AG04450 (cell line): ENCODE data around the gene TRIM25. TPM values are rescaled to one million over a fixed set of nuclear protein-coding genes. Genes with fewer than 3 reads are reported as not detected.

Source experiments
- CTCF ChIA-PET: fragments of 300-600, 350-600 bp; formaldehyde crosslinking; extraction: SDS; loops from one replicate; lab custom pipeline; 2022; ENCODE audit warnings: antibody characterized with exemption, inconsistent platforms; lab: Charles Lee
- POLR2A ChIA-PET: fragments of 350-600 bp; formaldehyde crosslinking; extraction: SDS; loops from one replicate; lab custom pipeline; 2021; ENCODE audit warnings: antibody characterized with exemption, inconsistent platforms; lab: Yijun Ruan, JAX
- DNase-seq: peaks from one replicate; pipeline ENCODE4 v3.0.0-alpha.2; 2011; ENCODE audit warnings: low read depth, low spot score
- H3K27ac ChIP-seq: one replicate; pipeline ENCODE4 v1.5.1; 2012; ENCODE audit warnings: low read depth, low read length, control low read depth
- H3K27me3 ChIP-seq: one replicate; pipeline ENCODE4 v1.6.0; 2012; ENCODE audit warnings: low read length; ENCODE audit not compliant: control insufficient read depth, insufficient read depth
- H3K4me3 ChIP-seq: 2 replicates; pipeline ENCODE4 v1.5.1; 2011; ENCODE audit warnings: mild to moderate bottlenecking, low read depth, low read length, control low read depth
- H3K9me3 ChIP-seq: 2 replicates; pipeline ENCODE4 v1.5.1; 2012; ENCODE audit warnings: low read length; ENCODE audit not compliant: control insufficient read depth, insufficient read depth
- CTCF ChIP-seq: IDR thresholded peaks from 2 replicates; pipeline ENCODE4 v1.5.1; 2011; ENCODE audit warnings: low read depth, low read length, control low read depth, inconsistent platforms
- polyA plus RNA-seq: library from polyadenylated mRNA; depleted of rRNA; stranded (reverse); fragments of >200 nt; gene quantifications from 2 replicates; pipeline ENCODE4 v1.2.3, GENCODE V29; 2011

The TRIM25 gene
- polyA plus RNA-seq, 1 experiment: 58.2 TPM

GRCh38 chr17:56948491-56948890 lies 34.6 kb upstream of the TRIM25 start:
- no peak for TF ChIP-seq CTCF
- DNase-seq: no peak
- CTCF ChIA-PET: interaction anchor here (1.0 to 1.5 kb wide), 2 partner anchors 9 to 129 kb away, joined by 4 to 5 read pairs; no protein-coding TSS in a partner anchor

GRCh38 chr17:56947741-56948140 lies 33.9 kb upstream of the TRIM25 start:
- Histone ChIP-seq H3K27ac (no peak overlapping the region), H3K27me3 (no peaks in the 10 kb centered on the region), H3K4me3 (no peak overlapping the region), H3K9me3 (no peaks in the 10 kb centered on the region)
- ChIA-PET CTCF (interaction anchor here (1.3 kb wide), 1 partner anchor 13 kb away, joined by 3 read pairs; the partner anchor contains the start of gene COIL), POLR2A (no interaction called here)
- no peak for DNase-seq
- TF ChIP-seq CTCF: no peak

More at GRCh38 chr17:56948491-56948890, 34.6 kb upstream of the TRIM25 start:
- Histone ChIP-seq H3K27ac (no peak overlapping the region), H3K4me3 (no peak overlapping the region), H3K9me3 (no peaks in the 10 kb centered on the region), H3K27me3 (no peaks in the 10 kb centered on the region)
- POLR2A ChIA-PET: no interaction called here

- ChIA-PET POLR2A (no interaction called here), CTCF (interaction anchor here (0.8 to 1.1 kb wide), 3 partner anchors 126 to 447 kb away, joined by 3 to 8 read pairs (median 3); partner anchors contain the start of gene NOG)
- TF ChIP-seq CTCF: no peak
- no peaks in the 10 kb centered on the region for H3K27me3 ChIP-seq
- no peaks in the 10 kb centered on the region for H3K9me3 ChIP-seq
- DNase-seq: no peak
- H3K4me3 ChIP-seq: no peak overlapping the region
- H3K27ac ChIP-seq: no peak overlapping the region
Observed at GRCh38 chr17:56945938-56946505, 32.2 kb upstream of the TRIM25 start.

GRCh38 chr17:56943505-56944125 lies 29.8 kb upstream of the TRIM25 start:
- no peak overlapping the region for H3K4me3 ChIP-seq
- TF ChIP-seq CTCF: no peak
- DNase-seq: no peak
- no peaks in the 10 kb centered on the region for H3K27me3 ChIP-seq
- H3K9me3 ChIP-seq: no peaks in the 10 kb centered on the region
- H3K27ac ChIP-seq: no peak overlapping the region
- POLR2A ChIA-PET: no interaction called here
- CTCF ChIA-PET: interaction anchor here (1.2 to 2.0 kb wide), 2 partner anchors 17 to 124 kb away, joined by 3 to 14 read pairs; partner anchors contain the start of gene COIL
